Hepatocyte (in vitro differentiated cells): ENCODE results near the gene CALD1. TPM values are rescaled to one million over a fixed set of nuclear protein-coding genes. Genes with fewer than 3 reads are reported as not detected.

ENCODE experiments used
- DNase-seq: peaks from one replicate; pipeline ENCODE4 v3.0.0-alpha.2; 2016; ENCODE audit warnings: low spot score
- H2AFZ ChIP-seq: fragments of 200-600 bp; sonication (generic); 2 replicates; pipeline ENCODE4 v1.6.0; 2016; ENCODE audit warnings: antibody characterized with exemption, mild to moderate bottlenecking
- H3K27ac ChIP-seq: fragments of 200-600 bp; sonication (generic); 2 replicates; pipeline ENCODE4 v1.5.1; 2016; ENCODE audit warnings: mild to moderate bottlenecking
- H3K27me3 ChIP-seq: fragments of 200-600 bp; sonication (generic); 2 replicates; pipeline ENCODE4 v1.6.1; 2016
- H3K36me3 ChIP-seq: fragments of 200-600 bp; sonication (generic); replicated peaks from 2 replicates; pipeline ENCODE4 v1.5.1; 2016; ENCODE audit warnings: low read depth; ENCODE audit not compliant: insufficient read depth
- H3K4me1 ChIP-seq: fragments of 200-600 bp; sonication (generic); 2 replicates; pipeline ENCODE4 v1.5.1; 2016; ENCODE audit warnings: mild to moderate bottlenecking, moderate library complexity; ENCODE audit not compliant: insufficient read depth
- H3K4me2 ChIP-seq: fragments of 200-600 bp; sonication (generic); 2 replicates; pipeline ENCODE4 v1.6.0; 2016
- H3K4me3 ChIP-seq: fragments of 200-600 bp; sonication (generic); 2 replicates; pipeline ENCODE4 v1.5.1; 2016; ENCODE audit warnings: mild to moderate bottlenecking
- H3K79me2 ChIP-seq: fragments of 200-600 bp; sonication (generic); 2 replicates; pipeline ENCODE4 v1.6.0; 2017; ENCODE audit warnings: mild to moderate bottlenecking
- H3K9me2 ChIP-seq: fragments of 200-600 bp; sonication (generic); replicated peaks from 2 replicates; pipeline ENCODE4 v1.6.0; 2017; ENCODE audit warnings: mild to moderate bottlenecking; ENCODE audit not compliant: insufficient read depth
- H3K9me3 ChIP-seq: fragments of 200-600 bp; sonication (generic); 2 replicates; pipeline ENCODE4 v1.5.1; 2016; ENCODE audit warnings: low read depth, mild to moderate bottlenecking
- H4K20me1 ChIP-seq: fragments of 200-600 bp; sonication (generic); 2 replicates; pipeline ENCODE4 v1.6.0; 2016; ENCODE audit warnings: mild to moderate bottlenecking; ENCODE audit not compliant: insufficient read depth, poor library complexity, severe bottlenecking
- CTCF ChIP-seq: fragments of 200-600 bp; sonication (generic); IDR thresholded peaks from 2 replicates; pipeline ENCODE4 v1.5.1; 2016; ENCODE audit warnings: antibody characterized with exemption, mild to moderate bottlenecking; ENCODE audit not compliant: poor library complexity
- EZH2 ChIP-seq: fragments of 200-600 bp; sonication (generic); IDR thresholded peaks from 2 replicates; pipeline ENCODE4 v1.6.1; 2016; ENCODE audit warnings: antibody characterized with exemption, mild to moderate bottlenecking, borderline replicate concordance
- EZH2phosphoT487 ChIP-seq: fragments of 200-600 bp; sonication (generic); IDR thresholded peaks from one replicate; pipeline ENCODE4 v1.6.1; 2018; ENCODE audit warnings: antibody characterized with exemption, mild to moderate bottlenecking, low read depth, moderate library complexity; ENCODE audit not compliant: unreplicated experiment, severe bottlenecking
- WGBS: methylation state at CpG from one replicate; pipeline ENCODE4 v1.1.6; 2016; ENCODE audit warnings: low lambda C conversion rate; ENCODE audit errors: missing lambda C conversion rate; 5-methylcytosine and 5-hydroxymethylcytosine counted together
- polyA plus RNA-seq: library from polyadenylated mRNA; unstranded; fragments of >200 nt; fragmentation: Nextera tagmentation; extraction: Ambion mirVana; gene quantifications from 2 replicates; pipeline ENCODE4 v1.2.1, GENCODE V29; 2016
- total RNA-seq: library from RNA; depleted of rRNA; stranded (reverse); fragments of >200 nt; gene quantifications from 2 replicates; pipeline ENCODE4 v1.2.3, GENCODE V29; 2014

CALD1 gene
- total and polyA plus RNA-seq, 2 experiments from 2014 or later, result 207 to 333 TPM

GRCh38 chr7:134859783-134860182 is 80.3 kb downstream of the CALD1 start:
- no peak overlapping the region for H2AFZ ChIP-seq
- 67% methylated on average over 1 of the region's 1 CpG for WGBS
- H3K9me2 ChIP-seq, result no peaks in the 10 kb centered on the region
- no peak for DNase-seq
- TF ChIP-seq CTCF (no peak), EZH2 (no peak), EZH2phosphoT487 (no peak)
- peaks cover 21% of the 10 kb centered on the region for H3K4me1 ChIP-seq
- H3K4me2 ChIP-seq, result no peak overlapping the region
- no peaks in the 10 kb centered on the region for H4K20me1 ChIP-seq
- H3K4me3 ChIP-seq, result no peak overlapping the region
- H3K27me3 ChIP-seq, result no peaks in the 10 kb centered on the region
- peaks cover 39% of the 10 kb centered on the region for H3K79me2 ChIP-seq
- H3K27ac ChIP-seq, result no peak overlapping the region
- no peaks in the 10 kb centered on the region for H3K9me3 ChIP-seq
- H3K36me3 ChIP-seq, result no peaks in the 10 kb centered on the region

GRCh38 chr7:134865001-134865845 is 85.8 kb downstream of the CALD1 start:
- H3K9me2 ChIP-seq, result no peaks in the 10 kb centered on the region
- 51% methylated on average over 9 of the region's 9 CpGs for WGBS
- no peaks in the 10 kb centered on the region for H4K20me1 ChIP-seq
- DNase-seq, result no peak
- H3K4me2 ChIP-seq, result peak overlapping the region; percentile 62
- no peaks in the 10 kb centered on the region for H3K9me3 ChIP-seq
- TF ChIP-seq EZH2phosphoT487 (no peak), EZH2 (no peak), CTCF (no peak)
- H2AFZ ChIP-seq, result no peak overlapping the region
- peaks cover 37% of the 10 kb centered on the region for H3K4me1 ChIP-seq
- H3K36me3 ChIP-seq, result no peaks in the 10 kb centered on the region
- H3K79me2 ChIP-seq, result peaks cover 39% of the 10 kb centered on the region
- H3K27me3 ChIP-seq, result no peaks in the 10 kb centered on the region
- peak overlapping the region; percentile 73 for H3K27ac ChIP-seq
- H3K4me3 ChIP-seq, result no peak overlapping the region

DNA sequence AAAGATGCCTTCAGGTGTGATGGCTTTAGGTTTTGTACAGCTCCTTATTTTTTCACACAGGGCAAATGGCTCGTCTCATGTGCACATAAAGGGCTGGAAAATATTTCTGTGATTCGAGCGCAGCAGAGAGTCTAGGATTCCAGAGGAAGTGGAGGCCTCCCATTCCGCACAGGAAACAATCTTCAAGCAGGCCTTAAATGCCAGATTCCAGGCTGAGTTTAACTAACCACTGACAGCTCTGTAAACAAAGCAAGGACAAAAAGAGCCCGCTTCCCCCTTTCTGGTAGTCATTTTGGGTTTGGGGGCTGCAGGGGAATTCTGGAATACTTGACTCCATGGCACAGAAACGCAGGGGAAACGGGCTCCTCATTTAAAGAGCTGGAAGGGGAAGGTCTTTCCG is 87.2 kb downstream of the CALD1 start:
- TF ChIP-seq EZH2phosphoT487, result no peak
- TF ChIP-seq EZH2, result no peak
- no peak for TF ChIP-seq CTCF
- H3K4me2 ChIP-seq, result peak overlapping the region; percentile 62
- H3K27ac ChIP-seq, result peak overlapping the region; percentile 73
- no peaks in the 10 kb centered on the region for H4K20me1 ChIP-seq
- no peaks in the 10 kb centered on the region for H3K9me2 ChIP-seq
- H3K9me3 ChIP-seq, result no peaks in the 10 kb centered on the region
- peaks cover 37% of the 10 kb centered on the region for H3K4me1 ChIP-seq
- peak; percentile 52 for DNase-seq
- H3K27me3 ChIP-seq, result no peaks in the 10 kb centered on the region
- no peak overlapping the region for H3K4me3 ChIP-seq
- H2AFZ ChIP-seq, result no peak overlapping the region
- peaks cover 32% of the 10 kb centered on the region for H3K79me2 ChIP-seq
- WGBS, result 42% methylated on average over 8 of the region's 8 CpGs
- no peaks in the 10 kb centered on the region for H3K36me3 ChIP-seq
